Gastroesophageal sphincter (tissue), 4 donors: Measurements from ENCODE around the gene PGM2. TPM values are rescaled to one million over a fixed set of nuclear protein-coding genes. Genes with fewer than 3 reads are reported as not detected.

Experiments
- ATAC-seq: fragments of 150-250 bp; one replicate; pipeline ENCODE4 v1.9.1; 2016; ENCODE audit warnings: mild to moderate bottlenecking, moderate library complexity
- H3K27ac ChIP-seq, 4 donors: fragments of 200-600 bp; sonication (generic) in 3 of 4; 1 replicate in 3 of 4; 2 replicates in 1 of 4; pipeline ENCODE4 v1.5.1; 2016 to 2019
- H3K27me3 ChIP-seq: fragments of 200-600 bp; sonication (generic); one replicate; pipeline ENCODE4 v1.5.1; 2019
- H3K36me3 ChIP-seq, 2 donors: fragments of 200-600 bp; sonication (generic); one replicate each; pipeline ENCODE4 v1.5.1; 2019; ENCODE audit warnings: control low read depth in 1 of 2
- H3K4me1 ChIP-seq, 3 donors: fragments of 200-600 bp; sonication (generic); 1 replicate in 2 of 3; 2 replicates in 1 of 3; pipeline ENCODE4 v1.5.1; 2016 to 2019; ENCODE audit warnings: control low read depth in 2 of 3
- H3K4me3 ChIP-seq, 2 donors: fragments of 200-600 bp; sonication (generic); one replicate each; pipeline ENCODE4 v1.5.1; 2019; ENCODE audit warnings: mild to moderate bottlenecking in 1 of 2, moderate library complexity in 1 of 2
- H3K9me3 ChIP-seq, 3 donors: fragments of 200-600 bp; sonication (generic); one replicate each; pipeline ENCODE4 v1.5.1; 2017 to 2019; ENCODE audit warnings: control low read depth in 2 of 3
- EP300 ChIP-seq: sonication (generic); formaldehyde crosslinking; IDR thresholded peaks from one replicate; pipeline ENCODE4 v1.6.1; 2017; ENCODE audit warnings: antibody characterized with exemption, mild to moderate bottlenecking
- POLR2A ChIP-seq, 2 donors: fragments of 450-650 bp; IDR thresholded peaks; one replicate each; pipeline ENCODE4 v1.6.1; 2017; ENCODE audit warnings: antibody characterized with exemption in 2 of 2, mild to moderate bottlenecking in 2 of 2, moderate library complexity in 1 of 2
- POLR2AphosphoS5 ChIP-seq: sonication (generic); formaldehyde crosslinking; IDR thresholded peaks from one replicate; pipeline ENCODE4 v1.6.1; 2017; ENCODE audit warnings: antibody characterized with exemption
- WGBS, 2 donors: methylation state at CpG; one replicate each; pipeline ENCODE4 v1.1.5; 2018; ENCODE audit warnings: low coverage in 1 of 2; 5-methylcytosine and 5-hydroxymethylcytosine counted together
- total RNA-seq, 4 donors: library from RNA; depleted of rRNA; stranded (reverse); fragments of >200 nt; gene quantifications; one replicate each; pipeline ENCODE4 v1.1.0, GENCODE V29; 2016
- TF ChIP-seq, protein P1 (sequence below), 4 experiments: fragments of 200-600 bp in 2 of 4; fragments of 450-650 bp in 2 of 4; sonication (generic) in 1 of 4; IDR thresholded peaks; one replicate each; pipeline ENCODE4 v1.5.1; 2017 to 2019; ENCODE audit warnings: antibody characterized with exemption in 4 of 4, mild to moderate bottlenecking in 2 of 4, moderate library complexity in 2 of 4

The PGM2 gene
- total RNA-seq, 4 donors from 2014 or later: 19.9 to 35.6 (median 25.3) TPM

DNA sequence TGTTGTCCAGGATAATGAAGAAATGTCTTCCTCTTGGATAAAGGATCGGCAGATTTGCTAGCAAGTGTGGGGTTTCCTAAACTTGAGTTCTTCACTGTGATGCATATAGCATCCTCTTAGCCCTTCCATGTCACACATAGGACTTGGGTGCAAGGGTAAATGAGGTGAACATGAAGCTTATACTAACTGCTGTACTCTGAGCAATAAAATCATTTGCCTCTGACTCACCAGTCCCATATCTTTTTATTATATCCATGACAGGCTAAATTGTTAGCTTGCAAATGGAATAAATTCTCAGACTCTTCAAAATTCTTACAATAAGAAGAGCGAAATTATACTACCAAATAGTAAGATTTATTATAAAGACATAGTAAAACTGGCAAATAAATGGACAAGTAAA lies 49.7 kb downstream of the PGM2 start:
- WGBS, 2 donors: 79 to 80% methylated on average over 2 of the region's 2 CpGs
- Histone ChIP-seq H3K4me1 (peaks cover 5 to 75% (median 14%) of the 10 kb centered on the region in 3 donors), H3K9me3 (no peaks in the 10 kb centered on the region), H3K4me3 (no peak overlapping the region), H3K36me3 (no peaks in the 10 kb centered on the region), H3K27me3 (no peaks in the 10 kb centered on the region), H3K27ac (peak overlapping the region in 3 of 4 donors; percentile 11 to 84 (median 81))
- TF ChIP-seq EP300: no peak
- TF ChIP-seq POLR2AphosphoS5: no peak
- ATAC-seq: no peak

DNA sequence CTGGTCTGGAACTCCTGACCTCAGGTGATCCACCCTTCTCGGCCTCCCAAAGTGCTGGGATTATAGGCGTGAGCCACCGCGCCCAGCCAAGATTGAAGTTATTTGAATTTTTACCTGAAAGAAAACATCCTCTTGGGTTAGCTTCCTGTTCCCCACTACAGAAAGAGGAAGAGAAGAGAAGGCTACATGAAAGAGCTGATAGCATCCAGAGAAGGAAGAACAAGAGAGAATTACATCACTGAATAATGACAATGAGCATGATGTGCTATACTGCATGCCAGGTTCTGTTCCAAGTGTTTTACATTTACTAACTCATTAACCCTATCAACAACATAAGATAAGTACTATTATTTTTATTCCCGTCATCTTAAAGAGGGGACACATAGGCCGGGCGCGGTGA lies 52.9 kb downstream of the PGM2 start:
- Histone ChIP-seq H3K4me3 (no peak overlapping the region), H3K27me3 (no peaks in the 10 kb centered on the region), H3K4me1 (peaks cover 4 to 73% (median 4%) of the 10 kb centered on the region in 3 donors), H3K27ac (peak overlapping the region in 2 of 4 donors; percentile 81 to 84), H3K9me3 (no peaks in the 10 kb centered on the region), H3K36me3 (no peaks in the 10 kb centered on the region)
- WGBS, 2 donors: 92% methylated on average over 8 of the region's 8 CpGs; no CpG with 5 or more reads in 1 of the 2 donors
- no peak for ATAC-seq
- TF ChIP-seq EP300: no peak
- TF ChIP-seq, protein P1, sequence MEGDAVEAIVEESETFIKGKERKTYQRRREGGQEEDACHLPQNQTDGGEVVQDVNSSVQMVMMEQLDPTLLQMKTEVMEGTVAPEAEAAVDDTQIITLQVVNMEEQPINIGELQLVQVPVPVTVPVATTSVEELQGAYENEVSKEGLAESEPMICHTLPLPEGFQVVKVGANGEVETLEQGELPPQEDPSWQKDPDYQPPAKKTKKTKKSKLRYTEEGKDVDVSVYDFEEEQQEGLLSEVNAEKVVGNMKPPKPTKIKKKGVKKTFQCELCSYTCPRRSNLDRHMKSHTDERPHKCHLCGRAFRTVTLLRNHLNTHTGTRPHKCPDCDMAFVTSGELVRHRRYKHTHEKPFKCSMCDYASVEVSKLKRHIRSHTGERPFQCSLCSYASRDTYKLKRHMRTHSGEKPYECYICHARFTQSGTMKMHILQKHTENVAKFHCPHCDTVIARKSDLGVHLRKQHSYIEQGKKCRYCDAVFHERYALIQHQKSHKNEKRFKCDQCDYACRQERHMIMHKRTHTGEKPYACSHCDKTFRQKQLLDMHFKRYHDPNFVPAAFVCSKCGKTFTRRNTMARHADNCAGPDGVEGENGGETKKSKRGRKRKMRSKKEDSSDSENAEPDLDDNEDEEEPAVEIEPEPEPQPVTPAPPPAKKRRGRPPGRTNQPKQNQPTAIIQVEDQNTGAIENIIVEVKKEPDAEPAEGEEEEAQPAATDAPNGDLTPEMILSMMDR (IDR thresholded peaks at IDR 0.05): no peak
- TF ChIP-seq POLR2A (IDR thresholded peaks at IDR 0.05): no peak
- TF ChIP-seq POLR2AphosphoS5: no peak

DNA sequence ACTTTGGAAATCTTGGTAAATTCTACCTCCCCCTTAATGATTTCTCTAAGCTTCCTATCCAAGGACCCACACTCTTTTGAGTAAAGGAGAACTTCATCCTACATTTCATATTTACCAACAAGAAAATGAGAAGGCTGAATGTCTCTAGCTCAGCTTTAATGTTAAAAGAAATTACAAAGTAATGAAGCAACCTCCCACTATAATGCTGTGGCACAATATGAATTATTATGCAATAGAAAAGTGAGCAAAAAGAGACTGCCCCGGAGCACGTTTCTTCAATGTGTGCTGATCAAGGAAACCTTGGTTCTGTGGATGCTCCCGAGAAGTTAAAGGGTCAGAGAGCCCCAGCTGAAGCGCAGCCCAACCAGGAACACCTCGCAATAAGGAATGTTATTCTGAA lies 55.3 kb downstream of the PGM2 start:
- Histone ChIP-seq H3K27me3 (no peaks in the 10 kb centered on the region), H3K9me3 (no peaks in the 10 kb centered on the region), H3K27ac (peak overlapping the region in 2 of 4 donors; percentile 12 to 42), H3K4me3 (no peak overlapping the region), H3K36me3 (no peaks in the 10 kb centered on the region), H3K4me1 (peaks cover 0 to 69% (median 4%) of the 10 kb centered on the region in 3 donors)
- no peak for ATAC-seq
- WGBS, 2 donors: 40 to 81% methylated on average over 5 of the region's 5 CpGs
- TF ChIP-seq POLR2AphosphoS5 (no peak), EP300 (no peak), POLR2A (IDR thresholded peaks at IDR 0.05) (no peak)
- TF ChIP-seq, protein P1 (IDR thresholded peaks at IDR 0.05): no peak

GRCh38 chr4:37882665-37883296 lies 56.3 kb downstream of the PGM2 start:
- Histone ChIP-seq H3K36me3 (no peaks in the 10 kb centered on the region), H3K27ac (peak overlapping the region in 3 of 4 donors; percentile 17 to 42 (median 26)), H3K9me3 (no peaks in the 10 kb centered on the region), H3K27me3 (no peaks in the 10 kb centered on the region), H3K4me1 (peaks cover 0 to 60% (median 4%) of the 10 kb centered on the region in 3 donors), H3K4me3 (no peak overlapping the region)
- TF ChIP-seq POLR2AphosphoS5 (peak; percentile 23), POLR2A (IDR thresholded peaks at IDR 0.05) (no peak), EP300 (no peak)
- TF ChIP-seq, protein P1 (IDR thresholded peaks at IDR 0.05): no peak
- WGBS, 2 donors: 40 to 53% methylated on average over 4 of the region's 4 CpGs
- no peak for ATAC-seq

DNA sequence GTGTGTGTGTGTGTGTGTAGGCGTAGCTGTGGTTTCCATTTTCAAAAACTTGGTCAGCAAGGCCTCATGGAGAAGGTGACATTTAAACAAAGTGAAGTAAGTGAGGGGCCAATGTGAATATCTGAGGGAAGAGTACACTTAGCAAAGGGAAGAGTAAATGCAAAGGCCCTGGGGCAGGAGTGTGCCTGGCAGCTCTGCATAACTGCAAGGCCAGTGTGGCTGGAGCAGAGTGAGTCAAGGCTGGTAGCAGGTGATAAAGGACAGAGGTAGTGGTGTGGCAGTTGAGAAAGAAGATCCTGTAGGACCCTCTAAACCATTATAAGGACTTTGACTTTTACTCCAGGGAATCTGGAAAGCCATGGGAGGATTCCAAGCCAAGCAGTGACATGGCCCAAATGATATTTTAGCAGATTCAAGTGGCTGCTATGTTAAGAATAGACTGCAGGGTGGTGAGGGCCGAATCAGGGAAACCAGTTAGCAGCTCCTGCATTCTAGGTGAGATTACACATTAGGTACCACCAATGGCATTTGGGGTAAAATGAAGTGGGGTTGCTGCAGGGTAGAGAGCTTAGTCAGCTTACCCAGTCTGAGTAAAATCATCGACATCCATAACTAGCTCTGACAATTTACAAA lies 58.5 kb downstream of the PGM2 start:
- peaks cover 0 to 61% (median 4%) of the 10 kb centered on the region in 3 donors for H3K4me1 ChIP-seq
- H3K9me3 ChIP-seq: no peaks in the 10 kb centered on the region
- H3K27ac ChIP-seq: peak overlapping the region; percentile 80 to 99 (median 88)
- H3K36me3 ChIP-seq: no peaks in the 10 kb centered on the region
- peak overlapping the region in 1 of 2 donors; percentile 3 for H3K4me3 ChIP-seq
- H3K27me3 ChIP-seq: no peaks in the 10 kb centered on the region
- no peak for TF ChIP-seq POLR2A (IDR thresholded peaks at IDR 0.05)
- TF ChIP-seq, protein P1 (IDR thresholded peaks at IDR 0.05): peak in 2 of 4 experiments; percentile 34 to 36
- ATAC-seq: no peak
- WGBS, 2 donors: 48 to 64% methylated on average over 3 of the region's 3 CpGs
